ENCODE results near the gene MOBP.
"Not testable (repeated sequence)": the region's sequence is repeated elsewhere in the genome, so short reads cannot be mapped to it uniquely, and the experiment has no call there.

Gene MOBP

GRCh38 chr3:39453134-39453533 lies 14.3 kb upstream of the MOBP start:
- no peak for DNase-seq

- DNase-seq, result not testable (repeated sequence)
Observed at GRCh38 chr3:39453872-39454271, 13.6 kb upstream of the MOBP start.

- no peak for DNase-seq
Observed at GRCh38 chr3:39454591-39455217, 12.8 kb upstream of the MOBP start.

GRCh38 chr3:39456159-39456558 lies 11.3 kb upstream of the MOBP start:
- DNase-seq, result no peak

- DNase-seq, result no peak
Observed at GRCh38 chr3:39457361-39457760, 10.1 kb upstream of the MOBP start.

- DNase-seq, result not testable (repeated sequence)
Observed at GRCh38 chr3:39458579-39458978, 8.9 kb upstream of the MOBP start.

GRCh38 chr3:39460677-39461076 lies 6.8 kb upstream of the MOBP start:
- DNase-seq, result no peak

GRCh38 chr3:39463269-39463668 lies 4.2 kb upstream of the MOBP start:
- no peak for DNase-seq

GRCh38 chr3:39466988-39467387 lies 492 bp upstream of the MOBP start:
- no peak for DNase-seq

GRCh38 chr3:39468108-39468436 lies 592 bp downstream of the MOBP start:
- DNase-seq, result no peak

GRCh38 chr3:39469258-39469657 lies 1.8 kb downstream of the MOBP start:
- DNase-seq, result no peak

- no peak for DNase-seq
Observed at GRCh38 chr3:39469945-39470344, 2.5 kb downstream of the MOBP start.

- no peak for DNase-seq
Observed at GRCh38 chr3:39471652-39472051, 4.2 kb downstream of the MOBP start.

GRCh38 chr3:39473452-39474125 lies 6.1 kb downstream of the MOBP start:
- no peak for DNase-seq

- DNase-seq, result no peak
Observed at GRCh38 chr3:39474126-39474515, 6.6 kb downstream of the MOBP start.

- no peak for DNase-seq
Observed at GRCh38 chr3:39476783-39477182, 9.3 kb downstream of the MOBP start.

- no peak for DNase-seq
Observed at GRCh38 chr3:39478226-39478625, 10.7 kb downstream of the MOBP start.

GRCh38 chr3:39479701-39480414 lies 12.4 kb downstream of the MOBP start:
- DNase-seq, result no peak

GRCh38 chr3:39485547-39485946 lies 18.1 kb downstream of the MOBP start:
- DNase-seq, result no peak

GRCh38 chr3:39491014-39491413 lies 23.5 kb downstream of the MOBP start:
- no peak for DNase-seq

GRCh38 chr3:39491733-39492350 lies 24.4 kb downstream of the MOBP start:
- DNase-seq, result no peak

- no peak for DNase-seq
Observed at GRCh38 chr3:39494781-39495180, 27.3 kb downstream of the MOBP start.

GRCh38 chr3:39497753-39498152 lies 30.3 kb downstream of the MOBP start:
- DNase-seq, result no peak
